ENCODE measurements around the gene HPN. TPM values are rescaled to one million over a fixed set of nuclear protein-coding genes. Genes with fewer than 3 reads are reported as not detected.

HPN gene
- total and polyA plus RNA-seq, 2 experiments from 2014 or later = 14.0 to 17.4 TPM

- Histone ChIP-seq H2AFZ (no peak overlapping the region), H4K20me1 (replicated peaks; ENCODE audit: insufficient read depth) (peaks cover 8% of the 10 kb centered on the region; the same call in 1 of the 2 replicates), H3K4me1 (ENCODE audit: insufficient read depth) (no peaks in the 10 kb centered on the region), H3K27me3 (ENCODE audit: insufficient read depth) (no peaks in the 10 kb centered on the region), H3K9me2 (ENCODE audit: insufficient read depth) (no peaks in the 10 kb centered on the region), H3K4me2 (no peak overlapping the region), H3K4me3 (no peak overlapping the region), H3K79me2 (replicated peaks; ENCODE audit: insufficient read depth) (no peaks in the 10 kb centered on the region), H3K36me3 (ENCODE audit: insufficient read depth) (peaks cover 62% of the 10 kb centered on the region), H3K27ac (ENCODE audit: low read depth) (no peak overlapping the region), H3F3A (replicated peaks; ENCODE audit: low read depth) (peaks cover 18% of the 10 kb centered on the region)
- TF ChIP-seq NANOG (IDR thresholded peaks at IDR 0.05; ENCODE audit: borderline replicate concordance) (no peak), EZH2 (IDR thresholded peaks at IDR 0.05; ENCODE audit: low read depth, unreplicated experiment) (no peak), CREB1 (CRISPR knock-in tag; IDR thresholded peaks at IDR 0.05; ENCODE audit: low read depth) (no peak), CTCF (conservative IDR thresholded peaks at IDR 0.05; ENCODE audit: low read depth in 2 of 2) (no peak), ETS1 (IDR thresholded peaks at IDR 0.05) (no peak), EZH2phosphoT487 (IDR thresholded peaks at IDR 0.05; ENCODE audit: unreplicated experiment) (no peak), ZNF331 (CRISPR knock-in tag; IDR thresholded peaks at IDR 0.05; ENCODE audit: low read depth) (no peak), JUNB (IDR thresholded peaks at IDR 0.05; ENCODE audit: unreplicated experiment) (no peak), REST (IDR thresholded peaks at IDR 0.05; ENCODE audit: unreplicated experiment) (no peak), ZNF114 (CRISPR knock-in tag; IDR thresholded peaks at IDR 0.05) (no peak), POLR2AphosphoS5 (IDR thresholded peaks at IDR 0.05; ENCODE audit: low read depth) (no peak), STAT1 (IDR thresholded peaks at IDR 0.05; ENCODE audit: unreplicated experiment) (no peak)
- TF ChIP-seq, protein P1, sequence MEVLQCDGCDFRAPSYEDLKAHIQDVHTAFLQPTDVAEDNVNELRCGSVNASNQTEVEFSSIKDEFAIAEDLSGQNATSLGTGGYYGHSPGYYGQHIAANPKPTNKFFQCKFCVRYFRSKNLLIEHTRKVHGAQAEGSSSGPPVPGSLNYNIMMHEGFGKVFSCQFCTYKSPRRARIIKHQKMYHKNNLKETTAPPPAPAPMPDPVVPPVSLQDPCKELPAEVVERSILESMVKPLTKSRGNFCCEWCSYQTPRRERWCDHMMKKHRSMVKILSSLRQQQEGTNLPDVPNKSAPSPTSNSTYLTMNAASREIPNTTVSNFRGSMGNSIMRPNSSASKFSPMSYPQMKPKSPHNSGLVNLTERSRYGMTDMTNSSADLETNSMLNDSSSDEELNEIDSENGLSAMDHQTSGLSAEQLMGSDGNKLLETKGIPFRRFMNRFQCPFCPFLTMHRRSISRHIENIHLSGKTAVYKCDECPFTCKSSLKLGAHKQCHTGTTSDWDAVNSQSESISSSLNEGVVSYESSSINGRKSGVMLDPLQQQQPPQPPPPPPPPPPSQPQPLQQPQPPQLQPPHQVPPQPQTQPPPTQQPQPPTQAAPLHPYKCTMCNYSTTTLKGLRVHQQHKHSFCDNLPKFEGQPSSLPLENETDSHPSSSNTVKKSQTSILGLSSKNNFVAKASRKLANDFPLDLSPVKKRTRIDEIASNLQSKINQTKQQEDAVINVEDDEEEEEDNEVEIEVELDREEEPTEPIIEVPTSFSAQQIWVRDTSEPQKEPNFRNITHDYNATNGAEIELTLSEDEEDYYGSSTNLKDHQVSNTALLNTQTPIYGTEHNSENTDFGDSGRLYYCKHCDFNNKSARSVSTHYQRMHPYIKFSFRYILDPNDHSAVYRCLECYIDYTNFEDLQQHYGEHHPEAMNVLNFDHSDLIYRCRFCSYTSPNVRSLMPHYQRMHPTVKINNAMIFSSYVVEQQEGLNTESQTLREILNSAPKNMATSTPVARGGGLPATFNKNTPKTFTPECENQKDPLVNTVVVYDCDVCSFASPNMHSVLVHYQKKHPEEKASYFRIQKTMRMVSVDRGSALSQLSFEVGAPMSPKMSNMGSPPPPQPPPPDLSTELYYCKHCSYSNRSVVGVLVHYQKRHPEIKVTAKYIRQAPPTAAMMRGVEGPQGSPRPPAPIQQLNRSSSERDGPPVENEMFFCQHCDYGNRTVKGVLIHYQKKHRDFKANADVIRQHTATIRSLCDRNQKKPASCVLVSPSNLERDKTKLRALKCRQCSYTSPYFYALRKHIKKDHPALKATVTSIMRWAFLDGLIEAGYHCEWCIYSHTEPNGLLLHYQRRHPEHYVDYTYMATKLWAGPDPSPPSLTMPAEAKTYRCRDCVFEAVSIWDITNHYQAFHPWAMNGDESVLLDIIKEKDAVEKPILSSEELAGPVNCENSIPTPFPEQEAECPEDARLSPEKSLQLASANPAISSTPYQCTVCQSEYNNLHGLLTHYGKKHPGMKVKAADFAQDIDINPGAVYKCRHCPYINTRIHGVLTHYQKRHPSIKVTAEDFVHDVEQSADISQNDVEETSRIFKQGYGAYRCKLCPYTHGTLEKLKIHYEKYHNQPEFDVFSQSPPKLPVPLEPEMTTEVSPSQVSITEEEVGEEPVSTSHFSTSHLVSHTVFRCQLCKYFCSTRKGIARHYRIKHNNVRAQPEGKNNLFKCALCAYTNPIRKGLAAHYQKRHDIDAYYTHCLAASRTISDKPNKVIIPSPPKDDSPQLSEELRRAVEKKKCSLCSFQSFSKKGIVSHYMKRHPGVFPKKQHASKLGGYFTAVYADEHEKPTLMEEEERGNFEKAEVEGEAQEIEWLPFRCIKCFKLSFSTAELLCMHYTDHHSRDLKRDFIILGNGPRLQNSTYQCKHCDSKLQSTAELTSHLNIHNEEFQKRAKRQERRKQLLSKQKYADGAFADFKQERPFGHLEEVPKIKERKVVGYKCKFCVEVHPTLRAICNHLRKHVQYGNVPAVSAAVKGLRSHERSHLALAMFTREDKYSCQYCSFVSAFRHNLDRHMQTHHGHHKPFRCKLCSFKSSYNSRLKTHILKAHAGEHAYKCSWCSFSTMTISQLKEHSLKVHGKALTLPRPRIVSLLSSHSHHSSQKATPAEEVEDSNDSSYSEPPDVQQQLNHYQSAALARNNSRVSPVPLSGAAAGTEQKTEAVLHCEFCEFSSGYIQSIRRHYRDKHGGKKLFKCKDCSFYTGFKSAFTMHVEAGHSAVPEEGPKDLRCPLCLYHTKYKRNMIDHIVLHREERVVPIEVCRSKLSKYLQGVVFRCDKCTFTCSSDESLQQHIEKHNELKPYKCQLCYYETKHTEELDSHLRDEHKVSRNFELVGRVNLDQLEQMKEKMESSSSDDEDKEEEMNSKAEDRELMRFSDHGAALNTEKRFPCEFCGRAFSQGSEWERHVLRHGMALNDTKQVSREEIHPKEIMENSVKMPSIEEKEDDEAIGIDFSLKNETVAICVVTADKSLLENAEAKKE (CRISPR knock-in tag; IDR thresholded peaks at IDR 0.05) = no peak
- no peak overlapping the region for H3K27ac Mint-ChIP-seq
- H3K4me3 Mint-ChIP-seq = no peak overlapping the region; the same call in 2 of the 3 replicates
- H3K36me3 Mint-ChIP-seq (ENCODE audit: low read depth) = peaks cover 88% of the 10 kb centered on the region
- H3K27me3 Mint-ChIP-seq (ENCODE audit: insufficient read depth, low read depth, poor library complexity) = peaks cover 5% of the 10 kb centered on the region
- H3K4me1 Mint-ChIP-seq = no peaks in the 10 kb centered on the region
- H3K9me3 Mint-ChIP-seq = no peaks in the 10 kb centered on the region; the same call in 2 of the 3 replicates
- ATAC-seq = no peak
- no peak for DNase-seq (ENCODE audit: low spot score)
These were observed 20.5 kb upstream of the HPN start for GRCh38 chr19:35021016-35021415.

Data from GM23338 (cell line).